WTC11 (cell line): ENCODE results near the gene ICA1. TPM values are rescaled to one million over a fixed set of nuclear protein-coding genes. Genes with fewer than 3 reads are reported as not detected.

ENCODE experiments used
- ATAC-seq: fragments of 200-7000 bp; cut with Tn5 transposase; 2 replicates; pipeline ENCODE4 v1.10.0; 2021; ENCODE audit warnings: mild to moderate bottlenecking, moderate library complexity
- CTCF ChIA-PET: fragments of 300-600 bp; sonication (Branson Sonifier 250); formaldehyde crosslinking; loops from one replicate; lab custom pipeline; 2021; ENCODE audit warnings: antibody characterized with exemption; lab: Charles Lee
- POLR2A ChIA-PET: fragments of 350-600 bp; sonication (Branson Sonifier 250); formaldehyde crosslinking; loops from one replicate; lab custom pipeline; 2021; ENCODE audit warnings: antibody characterized with exemption; lab: Charles Lee
- DNase-seq: peaks from one replicate; pipeline ENCODE4 v3.0.0; 2021; ENCODE audit warnings: low spot score
- H3K27ac Mint-ChIP-seq: 2 replicates; pipeline ENCODE4 v1.8.0; 2021; ENCODE audit warnings: mixed read lengths
- H3K27me3 Mint-ChIP-seq: 2 replicates; pipeline ENCODE4 v1.8.0; 2021; ENCODE audit warnings: low read depth, mild to moderate bottlenecking, moderate library complexity, mixed read lengths
- H3K36me3 Mint-ChIP-seq: 2 replicates; pipeline ENCODE4 v1.8.0; 2021; ENCODE audit warnings: mixed read lengths
- H3K4me1 Mint-ChIP-seq: 2 replicates; pipeline ENCODE4 v1.8.0; 2022; ENCODE audit warnings: mixed read lengths
- H3K4me3 Mint-ChIP-seq: 2 replicates; pipeline ENCODE4 v1.8.0; 2021; ENCODE audit warnings: mild to moderate bottlenecking, moderate library complexity, mixed read lengths
- H3K9me3 Mint-ChIP-seq: 2 replicates; pipeline ENCODE4 v1.8.0; 2021; ENCODE audit warnings: mixed read lengths
- ARID4B ChIP-seq: sonication (generic); formaldehyde crosslinking; IDR thresholded peaks from 2 replicates; pipeline ENCODE4 v1.8.0; 2023; ENCODE audit warnings: missing genetic modification reagents, mild to moderate bottlenecking, borderline replicate concordance
- CBFB ChIP-seq: sonication (generic); formaldehyde crosslinking; IDR thresholded peaks from 2 replicates; pipeline ENCODE4 v1.8.1; 2022; ENCODE audit warnings: mild to moderate bottlenecking, low read depth, missing genetic modification reagents
- CTCF ChIP-seq: fragments of 200-600 bp; IDR thresholded peaks from 2 replicates; pipeline ENCODE4 v1.8.0; 2022; ENCODE audit warnings: antibody characterized with exemption
- ESRRA ChIP-seq: sonication (generic); formaldehyde crosslinking; IDR thresholded peaks from 2 replicates; pipeline ENCODE4 v1.8.1; 2022; ENCODE audit warnings: mild to moderate bottlenecking, missing genetic modification reagents, borderline replicate concordance
- GABPB1 ChIP-seq: sonication (generic); formaldehyde crosslinking; IDR thresholded peaks from 2 replicates; pipeline ENCODE4 v1.8.1; 2023; ENCODE audit warnings: mild to moderate bottlenecking, missing genetic modification reagents
- HMGA2 ChIP-seq: fragments of 250-450 bp; sonication (Bioruptor Pico); IDR thresholded peaks from 2 replicates; pipeline ENCODE4 v1.4.0; 2021; ENCODE audit warnings: mild to moderate bottlenecking, moderate library complexity
- NFYB ChIP-seq: sonication (generic); formaldehyde crosslinking; conservative IDR thresholded peaks from 2 replicates; pipeline ENCODE4 v1.8.0; 2022; ENCODE audit warnings: low read depth, missing genetic modification reagents
- PRRX2 ChIP-seq: fragments of 250-450 bp; sonication (Bioruptor Pico); IDR thresholded peaks from 2 replicates; pipeline ENCODE4 v1.8.0; 2021; ENCODE audit warnings: mild to moderate bottlenecking
- SMAD3 ChIP-seq: sonication (generic); formaldehyde crosslinking; IDR thresholded peaks from 2 replicates; pipeline ENCODE4 v1.8.0; 2022; ENCODE audit warnings: missing genetic modification reagents, mild to moderate bottlenecking, borderline replicate concordance
- SMAD4 ChIP-seq: sonication (generic); formaldehyde crosslinking; IDR thresholded peaks from 2 replicates; pipeline ENCODE4 v1.8.0; 2022; ENCODE audit warnings: mild to moderate bottlenecking, missing genetic modification reagents
- SP1 ChIP-seq: sonication (generic); formaldehyde crosslinking; conservative IDR thresholded peaks from 2 replicates; pipeline ENCODE4 v1.8.1; 2022; ENCODE audit warnings: missing genetic modification reagents
- STAT6 ChIP-seq: sonication (generic); formaldehyde crosslinking; conservative IDR thresholded peaks from 2 replicates; pipeline ENCODE4 v1.8.1; 2023; ENCODE audit warnings: mild to moderate bottlenecking, low read depth, missing genetic modification reagents, moderate library complexity
- TEAD1 ChIP-seq: sonication (generic); formaldehyde crosslinking; IDR thresholded peaks from 2 replicates; pipeline ENCODE4 v1.8.0; 2022; ENCODE audit warnings: mild to moderate bottlenecking, missing genetic modification reagents
- ZBTB43 ChIP-seq: sonication (generic); formaldehyde crosslinking; IDR thresholded peaks from 2 replicates; pipeline ENCODE4 v1.8.1; 2023; ENCODE audit warnings: mild to moderate bottlenecking, missing genetic modification reagents
- ZSCAN18 ChIP-seq: fragments of 250-450 bp; sonication (Bioruptor Pico); IDR thresholded peaks from 2 replicates; pipeline ENCODE4 v2.1.2; 2022; ENCODE audit warnings: mild to moderate bottlenecking, moderate library complexity
- total RNA-seq: library from RNA; stranded (reverse); gene quantifications from 3 replicates; pipeline ENCODE4 v1.2.3, GENCODE V29; 2021
- TF ChIP-seq, protein P1 (sequence below): fragments of 250-450 bp; sonication (Bioruptor Pico); IDR thresholded peaks from 2 replicates; pipeline ENCODE4 v1.9.0; 2021; ENCODE audit warnings: mild to moderate bottlenecking, borderline replicate concordance
- TF ChIP-seq, protein P2 (sequence below): sonication (generic); formaldehyde crosslinking; IDR thresholded peaks from 2 replicates; pipeline ENCODE4 v1.8.1; 2022; ENCODE audit warnings: mild to moderate bottlenecking, moderate library complexity, missing genetic modification reagents

The ICA1 gene
- total RNA-seq, 1 experiment from 2014 or later, result 31.2 TPM

GRCh38 chr7:8249121-8249520 is 12.8 kb downstream of the ICA1 start (continued):
- TF ChIP-seq ARID4B (no peak), TEAD1 (CRISPR knock-in tag) (no peak), ZBTB43 (CRISPR knock-in tag) (no peak), ZSCAN18 (no peak)
- TF ChIP-seq, protein P1, sequence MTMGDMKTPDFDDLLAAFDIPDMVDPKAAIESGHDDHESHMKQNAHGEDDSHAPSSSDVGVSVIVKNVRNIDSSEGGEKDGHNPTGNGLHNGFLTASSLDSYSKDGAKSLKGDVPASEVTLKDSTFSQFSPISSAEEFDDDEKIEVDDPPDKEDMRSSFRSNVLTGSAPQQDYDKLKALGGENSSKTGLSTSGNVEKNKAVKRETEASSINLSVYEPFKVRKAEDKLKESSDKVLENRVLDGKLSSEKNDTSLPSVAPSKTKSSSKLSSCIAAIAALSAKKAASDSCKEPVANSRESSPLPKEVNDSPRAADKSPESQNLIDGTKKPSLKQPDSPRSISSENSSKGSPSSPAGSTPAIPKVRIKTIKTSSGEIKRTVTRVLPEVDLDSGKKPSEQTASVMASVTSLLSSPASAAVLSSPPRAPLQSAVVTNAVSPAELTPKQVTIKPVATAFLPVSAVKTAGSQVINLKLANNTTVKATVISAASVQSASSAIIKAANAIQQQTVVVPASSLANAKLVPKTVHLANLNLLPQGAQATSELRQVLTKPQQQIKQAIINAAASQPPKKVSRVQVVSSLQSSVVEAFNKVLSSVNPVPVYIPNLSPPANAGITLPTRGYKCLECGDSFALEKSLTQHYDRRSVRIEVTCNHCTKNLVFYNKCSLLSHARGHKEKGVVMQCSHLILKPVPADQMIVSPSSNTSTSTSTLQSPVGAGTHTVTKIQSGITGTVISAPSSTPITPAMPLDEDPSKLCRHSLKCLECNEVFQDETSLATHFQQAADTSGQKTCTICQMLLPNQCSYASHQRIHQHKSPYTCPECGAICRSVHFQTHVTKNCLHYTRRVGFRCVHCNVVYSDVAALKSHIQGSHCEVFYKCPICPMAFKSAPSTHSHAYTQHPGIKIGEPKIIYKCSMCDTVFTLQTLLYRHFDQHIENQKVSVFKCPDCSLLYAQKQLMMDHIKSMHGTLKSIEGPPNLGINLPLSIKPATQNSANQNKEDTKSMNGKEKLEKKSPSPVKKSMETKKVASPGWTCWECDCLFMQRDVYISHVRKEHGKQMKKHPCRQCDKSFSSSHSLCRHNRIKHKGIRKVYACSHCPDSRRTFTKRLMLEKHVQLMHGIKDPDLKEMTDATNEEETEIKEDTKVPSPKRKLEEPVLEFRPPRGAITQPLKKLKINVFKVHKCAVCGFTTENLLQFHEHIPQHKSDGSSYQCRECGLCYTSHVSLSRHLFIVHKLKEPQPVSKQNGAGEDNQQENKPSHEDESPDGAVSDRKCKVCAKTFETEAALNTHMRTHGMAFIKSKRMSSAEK (CRISPR knock-in tag), result no peak
- TF ChIP-seq, protein P2, sequence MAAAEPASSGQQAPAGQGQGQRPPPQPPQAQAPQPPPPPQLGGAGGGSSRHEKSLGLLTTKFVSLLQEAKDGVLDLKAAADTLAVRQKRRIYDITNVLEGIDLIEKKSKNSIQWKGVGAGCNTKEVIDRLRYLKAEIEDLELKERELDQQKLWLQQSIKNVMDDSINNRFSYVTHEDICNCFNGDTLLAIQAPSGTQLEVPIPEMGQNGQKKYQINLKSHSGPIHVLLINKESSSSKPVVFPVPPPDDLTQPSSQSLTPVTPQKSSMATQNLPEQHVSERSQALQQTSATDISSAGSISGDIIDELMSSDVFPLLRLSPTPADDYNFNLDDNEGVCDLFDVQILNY (CRISPR knock-in tag), result no peak

DNA sequence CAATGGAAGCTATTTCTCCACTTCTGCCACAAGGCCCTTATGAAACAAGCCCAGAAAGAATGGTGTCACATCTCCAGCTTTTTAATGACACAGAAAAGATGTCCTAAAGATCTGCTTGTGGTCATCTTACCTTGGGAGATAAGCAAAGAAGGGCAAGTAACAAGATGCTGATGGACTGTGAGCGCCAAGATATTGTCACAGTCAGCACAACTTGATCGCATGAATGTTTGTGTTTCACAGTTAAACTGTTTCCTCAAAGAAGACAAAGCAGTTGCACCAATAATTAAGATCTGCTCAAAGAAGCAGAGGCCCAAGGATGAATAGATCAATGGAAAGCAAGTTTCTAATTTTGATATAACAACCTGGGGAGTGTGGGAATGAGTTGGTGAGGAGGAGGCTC is 15.9 kb downstream of the ICA1 start:
- CTCF ChIA-PET, result no interaction called here
- peaks cover 27% of the 10 kb centered on the region for H3K36me3 Mint-ChIP-seq
- no peaks in the 10 kb centered on the region for H3K27me3 Mint-ChIP-seq
- POLR2A ChIA-PET, result no interaction called here
- no peaks in the 10 kb centered on the region for H3K4me1 Mint-ChIP-seq
- H3K27ac Mint-ChIP-seq, result no peak overlapping the region
- DNase-seq (no peak), ATAC-seq (no peak)
- H3K9me3 Mint-ChIP-seq, result peaks cover 37% of the 10 kb centered on the region
- H3K4me3 Mint-ChIP-seq, result no peak overlapping the region
- no peak for TF ChIP-seq PRRX2 (CRISPR knock-in tag)
- no peak for TF ChIP-seq HMGA2 (CRISPR knock-in tag)
- no peak for TF ChIP-seq STAT6 (CRISPR knock-in tag)
- no peak for TF ChIP-seq NFYB (CRISPR knock-in tag)
- TF ChIP-seq SMAD4 (CRISPR knock-in tag), result no peak
- no peak for TF ChIP-seq CTCF
- TF ChIP-seq SMAD3, result no peak
- no peak for TF ChIP-seq GABPB1 (CRISPR knock-in tag)
- TF ChIP-seq CBFB (CRISPR knock-in tag), result no peak
- TF ChIP-seq ESRRA, result no peak
- no peak for TF ChIP-seq SP1 (CRISPR knock-in tag)
